Measurements from ENCODE around the gene KLK14. TPM values are rescaled to one million over a fixed set of nuclear protein-coding genes. Genes with fewer than 3 reads are reported as not detected.

KLK14 gene
- total RNA-seq, 1 donor from 2014 or later, result 0.82 TPM

- Mint-ChIP-seq H3K27me3 (no peaks in the 10 kb centered on the region), H3K36me3 (ENCODE audit: low read depth) (peaks cover 67% of the 10 kb centered on the region), H3K4me3 (no peak overlapping the region), H3K4me1 (peaks cover 21% of the 10 kb centered on the region), H3K27ac (no peak overlapping the region), H3K9me3 (no peaks in the 10 kb centered on the region)
- ChIA-PET POLR2A (no interaction called here), CTCF (no interaction called here)
- intact Hi-C loops (cut with micrococcal nuclease), result loop anchor here (10.0 kb wide), 1 partner anchor 758 kb away; no protein-coding TSS in a partner anchor
- DNase-seq, result no peak
- no peak for ATAC-seq (ENCODE audit: low read depth)
- TF ChIP-seq CTCF (IDR thresholded peaks at IDR 0.05), result no peak
Observed at GRCh38 chr19:51102991-51103390, 20.3 kb upstream of the KLK14 start.

GRCh38 chr19:51101171-51101865 is 18.6 kb upstream of the KLK14 start:
- intact Hi-C loops (cut with micrococcal nuclease), result loop anchor here (10.0 kb wide), 1 partner anchor 757 kb away; no protein-coding TSS in a partner anchor
- H3K36me3 Mint-ChIP-seq (ENCODE audit: low read depth), result peaks cover 77% of the 10 kb centered on the region
- no peak for ATAC-seq (ENCODE audit: low read depth)
- no peak overlapping the region for H3K27ac Mint-ChIP-seq
- H3K4me3 Mint-ChIP-seq, result no peak overlapping the region
- peaks cover 9% of the 10 kb centered on the region for H3K4me1 Mint-ChIP-seq
- ChIA-PET CTCF (no interaction called here), POLR2A (interaction anchor here (0.9 kb wide), 1 partner anchor 296 kb away, joined by 3 read pairs; no protein-coding TSS in a partner anchor)
- H3K27me3 Mint-ChIP-seq, result no peaks in the 10 kb centered on the region
- no peak for DNase-seq
- TF ChIP-seq CTCF (IDR thresholded peaks at IDR 0.05), result no peak
- H3K9me3 Mint-ChIP-seq, result no peaks in the 10 kb centered on the region

- H3K36me3 Mint-ChIP-seq (ENCODE audit: low read depth), result peaks cover 75% of the 10 kb centered on the region
- no peak for DNase-seq
- H3K27me3 Mint-ChIP-seq, result no peaks in the 10 kb centered on the region
- no peak overlapping the region for H3K27ac Mint-ChIP-seq
- ATAC-seq (ENCODE audit: low read depth), result no peak
- intact Hi-C loops (cut with micrococcal nuclease), result loop anchor here (10.0 kb wide), 1 partner anchor 756 kb away; no protein-coding TSS in a partner anchor
- ChIA-PET CTCF (no interaction called here), POLR2A (no interaction called here)
- peaks cover 5% of the 10 kb centered on the region for H3K4me1 Mint-ChIP-seq
- no peak overlapping the region for H3K4me3 Mint-ChIP-seq
- H3K9me3 Mint-ChIP-seq, result no peaks in the 10 kb centered on the region
- TF ChIP-seq CTCF (IDR thresholded peaks at IDR 0.05), result no peak
Observed at GRCh38 chr19:51100601-51101000, 17.9 kb upstream of the KLK14 start.

GRCh38 chr19:51099047-51099382 is 16.3 kb upstream of the KLK14 start:
- Mint-ChIP-seq H3K9me3 (no peaks in the 10 kb centered on the region), H3K4me3 (no peak overlapping the region), H3K36me3 (ENCODE audit: low read depth) (peaks cover 65% of the 10 kb centered on the region), H3K27ac (no peak overlapping the region), H3K27me3 (no peaks in the 10 kb centered on the region), H3K4me1 (peaks cover 2% of the 10 kb centered on the region)
- no peak for DNase-seq
- POLR2A ChIA-PET, result no interaction called here
- intact Hi-C loops (cut with micrococcal nuclease), result no loop called here
- no peak for ATAC-seq (ENCODE audit: low read depth)
- CTCF ChIA-PET, result no interaction called here
- no peak for TF ChIP-seq CTCF (IDR thresholded peaks at IDR 0.05)

- DNase-seq (no peak), ATAC-seq (ENCODE audit: low read depth) (peak; percentile 10)
- intact Hi-C loops (cut with micrococcal nuclease), result no loop called here
- H3K4me3 Mint-ChIP-seq, result no peak overlapping the region
- H3K9me3 Mint-ChIP-seq, result no peaks in the 10 kb centered on the region
- POLR2A ChIA-PET, result no interaction called here
- CTCF ChIA-PET, result no interaction called here
- H3K27me3 Mint-ChIP-seq, result no peaks in the 10 kb centered on the region
- no peaks in the 10 kb centered on the region for H3K4me1 Mint-ChIP-seq
- no peak overlapping the region for H3K27ac Mint-ChIP-seq
- peaks cover 60% of the 10 kb centered on the region for H3K36me3 Mint-ChIP-seq (ENCODE audit: low read depth)
- TF ChIP-seq CTCF (IDR thresholded peaks at IDR 0.05), result no peak
Observed at GRCh38 chr19:51098365-51099046, 15.8 kb upstream of the KLK14 start.

All from activated B cell treated with CpG ODN at 0.5 μM for 24 hours (primary cell).